SH-SY5Y (cell line): Measurements from ENCODE around the gene CD180.

ENCODE experiments used
- GATA2 ChIP-seq: IDR thresholded peaks from 2 replicates; pipeline ENCODE4 v1.6.1; 2011; ENCODE audit warnings: mild to moderate bottlenecking, low read depth, low read length
- GATA3 ChIP-seq: IDR thresholded peaks from 2 replicates; pipeline ENCODE4 v1.6.1; 2011; ENCODE audit warnings: low read depth, mild to moderate bottlenecking, low read length, moderate library complexity

GRCh38 chr5:67241326-67241725 is 44.7 kb upstream of the CD180 start:
- no peak for TF ChIP-seq GATA2
- no peak for TF ChIP-seq GATA3
